Measurements from ENCODE around the gene DNAL1.

DNAL1 gene

GRCh38 chr14:73746520-73747378 lies 102.0 kb downstream of the DNAL1 start:
- TF ChIP-seq CTCF (IDR thresholded peaks at IDR 0.05; ENCODE audit: low read length, missing control alignments), result peak; percentile 29
- no peak overlapping the region for H3K4me3 ChIP-seq (replicated peaks; ENCODE audit: low read depth, low read length)
- DNase-seq (ENCODE audit: low read depth), result no peak

GRCh38 chr14:73747379-73748211 lies 102.8 kb downstream of the DNAL1 start:
- no peak overlapping the region for H3K4me3 ChIP-seq (replicated peaks; ENCODE audit: low read depth, low read length)
- DNase-seq (ENCODE audit: low read depth), result no peak
- TF ChIP-seq CTCF (IDR thresholded peaks at IDR 0.05; ENCODE audit: low read length, missing control alignments), result no peak

- DNase-seq (ENCODE audit: low read depth), result no peak
- no peak for TF ChIP-seq CTCF (IDR thresholded peaks at IDR 0.05; ENCODE audit: low read length, missing control alignments)
- H3K4me3 ChIP-seq (replicated peaks; ENCODE audit: low read depth, low read length), result no peak overlapping the region
Observed at GRCh38 chr14:73748858-73749357, 104.1 kb downstream of the DNAL1 start.

GRCh38 chr14:73749706-73750530 lies 105.1 kb downstream of the DNAL1 start:
- no peak for TF ChIP-seq CTCF (IDR thresholded peaks at IDR 0.05; ENCODE audit: low read length, missing control alignments)
- H3K4me3 ChIP-seq (replicated peaks; ENCODE audit: low read depth, low read length), result no peak overlapping the region
- no peak for DNase-seq (ENCODE audit: low read depth)

GRCh38 chr14:73750531-73750901 lies 105.7 kb downstream of the DNAL1 start:
- no peak for TF ChIP-seq CTCF (IDR thresholded peaks at IDR 0.05; ENCODE audit: low read length, missing control alignments)
- H3K4me3 ChIP-seq (replicated peaks; ENCODE audit: low read depth, low read length), result no peak overlapping the region
- DNase-seq (ENCODE audit: low read depth), result no peak

GRCh38 chr14:73751157-73751691 lies 106.4 kb downstream of the DNAL1 start:
- no peak for TF ChIP-seq CTCF (IDR thresholded peaks at IDR 0.05; ENCODE audit: low read length, missing control alignments)
- DNase-seq (ENCODE audit: low read depth), result no peak
- no peak overlapping the region for H3K4me3 ChIP-seq (replicated peaks; ENCODE audit: low read depth, low read length)
